ENCODE data around the gene NEK11.
A peak's percentile ranks its signal among the peaks of the same experiment; 100 is the strongest.
"Not testable (repeated sequence)": the region's sequence is repeated elsewhere in the genome, so short reads cannot be mapped to it uniquely, and the experiment has no call there.

NEK11 gene

GRCh38 chr3:131026321-131027151 is at the start of gene NEK11, which contains the start of gene ASTE1:
Gene NEK11, plus strand, starts transcription at chr3:131026877. Its CDS starts 2,832 bp downstream, at chr3:131029709.
Gene ASTE1, minus strand, starts transcription at chr3:131026825. Its CDS starts 1,519 bp downstream, at chr3:131025306.
- peak; percentile 96 for DNase-seq

DNA sequence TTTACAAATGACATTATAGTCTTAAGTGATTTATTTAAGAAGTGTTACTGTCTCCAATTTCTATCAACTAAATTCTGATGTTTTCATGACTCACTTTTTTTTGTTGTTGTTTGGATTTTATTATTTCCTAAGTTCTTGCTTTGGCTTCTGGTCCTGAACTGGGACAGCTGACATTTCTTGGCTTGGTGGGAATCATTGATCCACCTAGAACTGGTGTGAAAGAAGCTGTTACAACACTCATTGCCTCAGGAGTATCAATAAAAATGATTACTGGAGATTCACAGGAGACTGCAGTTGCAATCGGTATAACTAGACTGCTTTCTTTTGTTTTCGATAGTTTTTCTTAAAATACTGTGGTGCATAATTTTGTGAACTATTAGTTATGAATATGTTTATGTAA is 47.6 kb upstream of the NEK11 start:
- DNase-seq: no peak

DNA sequence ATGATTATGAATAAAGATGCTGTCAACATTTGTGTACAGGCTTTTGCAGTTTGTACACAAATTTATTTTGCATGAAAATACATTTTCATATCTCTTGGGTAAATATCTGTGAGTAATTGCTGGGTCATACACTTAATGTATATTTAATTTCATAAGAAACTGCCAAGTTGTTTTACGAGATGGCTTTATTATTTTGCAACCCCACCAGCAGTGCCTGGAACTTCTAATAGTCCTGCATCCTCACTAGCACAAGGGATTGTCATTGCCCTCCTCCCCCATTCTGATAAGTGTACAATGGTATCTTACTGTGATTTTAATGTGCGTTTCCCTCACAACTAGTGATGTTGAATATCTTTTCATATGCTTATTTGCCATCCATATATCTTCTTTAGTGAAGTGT is 45.2 kb upstream of the NEK11 start:
- DNase-seq: no peak

DNA sequence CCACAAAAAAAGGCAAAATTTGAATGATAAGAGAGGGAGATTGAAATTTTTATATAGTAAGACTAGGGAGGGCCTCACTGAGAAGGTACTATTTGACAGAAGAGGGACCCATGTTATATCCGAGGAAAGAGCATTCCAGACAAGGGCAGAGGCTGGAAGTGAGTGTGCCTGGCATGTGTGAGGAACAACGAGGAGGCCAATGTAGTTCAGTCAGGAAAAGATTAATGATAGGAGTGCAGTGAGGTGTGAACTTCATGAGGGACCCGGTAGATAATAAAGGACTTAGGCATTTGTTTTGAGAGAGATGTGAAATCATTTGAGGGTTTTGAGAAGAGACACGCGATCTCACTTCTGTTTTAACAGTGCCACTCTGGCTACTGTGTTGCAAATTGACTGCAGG is 36.4 kb upstream of the NEK11 start:
- no peak for DNase-seq

DNA sequence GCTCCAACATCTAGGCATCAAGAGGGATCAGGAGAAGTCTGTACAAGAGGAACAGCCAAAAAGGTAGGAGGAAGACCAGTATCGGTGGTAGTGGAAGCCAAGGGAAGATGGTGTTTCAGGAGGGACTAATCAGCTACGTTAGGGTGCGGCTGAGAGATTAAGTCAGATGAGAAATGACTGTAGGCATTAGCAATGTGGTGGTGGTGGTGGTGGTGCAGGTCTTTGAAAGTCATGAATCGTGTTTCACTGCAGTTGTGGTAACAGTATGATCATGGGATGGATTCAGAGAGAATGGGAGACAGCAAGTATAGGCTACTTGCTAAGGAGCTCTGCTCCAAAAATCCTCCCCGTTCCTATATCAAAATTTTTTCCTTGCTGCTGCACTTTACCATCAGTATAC is 35.6 kb upstream of the NEK11 start:
- DNase-seq: no peak

GRCh38 chr3:130992344-130992743 is 34.3 kb upstream of the NEK11 start:
- DNase-seq: no peak

DNA sequence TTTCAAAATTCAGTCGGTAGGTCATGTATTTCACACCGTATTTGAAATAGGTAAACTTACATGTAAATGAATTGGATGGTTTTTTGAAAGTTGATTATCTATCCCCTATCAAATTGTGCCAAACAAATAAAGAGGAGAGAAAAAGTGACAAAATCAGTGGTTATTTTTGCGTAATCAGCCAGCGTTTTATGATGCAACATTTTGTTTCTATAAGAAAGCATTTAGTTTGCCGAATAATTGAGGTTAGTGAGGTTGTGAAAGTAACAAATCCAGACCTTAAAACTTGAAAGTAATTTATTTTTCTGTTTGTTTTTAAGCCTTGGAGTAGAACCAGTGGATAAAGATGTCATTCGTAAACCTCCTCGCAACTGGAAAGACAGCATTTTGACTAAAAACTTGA is 29.4 kb upstream of the NEK11 start:
- DNase-seq: peak; percentile 69

- no peak for DNase-seq
Measured at GRCh38 chr3:131001071-131001470, 25.6 kb upstream of the NEK11 start.

DNA sequence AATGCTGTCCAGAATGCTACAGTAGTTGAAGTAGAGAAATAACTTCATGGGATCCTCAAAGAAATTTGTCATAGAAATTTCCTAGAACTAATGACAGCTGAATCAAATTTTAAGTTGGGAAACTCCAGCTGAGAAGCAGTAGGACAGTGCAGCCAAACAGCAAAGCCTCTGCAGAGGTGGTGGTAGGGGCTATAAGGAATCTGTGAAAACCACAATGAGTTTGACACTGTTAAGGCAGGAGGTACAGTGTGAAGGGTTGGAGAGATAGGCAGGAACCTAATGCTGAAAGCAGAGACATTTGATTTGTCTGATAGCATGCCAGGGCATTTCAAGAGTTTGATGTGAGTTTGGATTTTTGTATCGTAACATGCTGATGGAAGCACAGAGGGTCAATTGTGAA is 22.1 kb upstream of the NEK11 start:
- no peak for DNase-seq

DNA sequence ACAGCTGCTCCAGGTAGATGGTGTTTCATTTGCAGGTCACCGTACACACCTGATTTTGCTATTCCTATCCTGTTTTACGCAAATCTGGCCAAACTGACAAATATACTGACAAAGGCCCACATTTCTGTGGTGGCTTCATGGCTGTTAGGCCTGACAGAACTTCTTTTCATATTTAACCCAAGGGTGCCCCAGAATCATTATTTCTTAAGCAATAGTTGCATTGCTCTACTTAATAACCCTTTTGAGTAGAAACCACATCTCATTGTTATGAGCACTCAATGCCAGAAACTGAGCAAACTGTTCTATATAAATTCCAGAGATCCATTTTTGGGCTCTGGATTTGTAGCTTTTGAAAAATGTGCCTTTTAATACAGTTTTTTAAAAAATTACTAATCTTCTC is 19.4 kb upstream of the NEK11 start:
- no peak for DNase-seq

DNA sequence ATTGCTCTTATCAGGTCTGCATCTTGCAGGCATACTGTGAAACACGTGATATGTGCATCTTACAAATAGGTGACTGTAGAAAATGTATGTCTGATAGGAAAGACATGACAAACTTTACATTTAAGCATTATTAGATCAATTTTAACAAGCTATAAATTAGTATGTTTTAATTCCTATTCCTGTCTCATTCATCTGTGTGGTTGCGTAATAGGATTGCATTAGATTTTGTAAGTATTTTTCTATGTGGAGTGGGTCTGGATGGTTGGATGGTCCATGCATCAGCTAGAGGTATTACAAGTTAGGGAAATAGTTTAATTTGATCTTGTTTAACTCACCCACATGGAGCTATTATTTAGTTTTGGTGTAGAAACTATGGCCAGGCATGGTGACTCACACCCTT is 18.9 kb upstream of the NEK11 start:
- DNase-seq: no peak

- no peak for DNase-seq
Measured at GRCh38 chr3:131008326-131008725, 18.4 kb upstream of the NEK11 start.

DNA sequence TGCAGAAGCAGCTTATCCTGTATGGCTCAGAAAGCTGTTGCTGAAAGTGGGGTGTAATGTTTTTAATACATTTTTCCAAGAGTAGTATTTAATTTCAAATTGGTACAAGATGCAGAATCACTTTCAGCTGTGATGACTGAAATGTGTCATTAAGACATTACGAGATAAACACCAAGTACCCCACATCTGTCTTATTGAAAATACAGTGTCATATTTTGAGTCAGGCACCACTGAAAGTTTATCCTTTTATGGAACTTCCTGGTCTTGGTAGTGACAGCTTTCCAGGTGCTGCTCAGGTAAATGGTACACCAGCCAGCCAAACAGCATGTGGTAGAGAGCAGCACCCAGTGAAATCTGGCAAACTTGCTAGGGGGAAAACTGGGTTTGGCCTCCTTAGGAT is 17.0 kb upstream of the NEK11 start:
- no peak for DNase-seq

- no peak for DNase-seq
Measured at GRCh38 chr3:131018970-131019369, 7.7 kb upstream of the NEK11 start.

DNA sequence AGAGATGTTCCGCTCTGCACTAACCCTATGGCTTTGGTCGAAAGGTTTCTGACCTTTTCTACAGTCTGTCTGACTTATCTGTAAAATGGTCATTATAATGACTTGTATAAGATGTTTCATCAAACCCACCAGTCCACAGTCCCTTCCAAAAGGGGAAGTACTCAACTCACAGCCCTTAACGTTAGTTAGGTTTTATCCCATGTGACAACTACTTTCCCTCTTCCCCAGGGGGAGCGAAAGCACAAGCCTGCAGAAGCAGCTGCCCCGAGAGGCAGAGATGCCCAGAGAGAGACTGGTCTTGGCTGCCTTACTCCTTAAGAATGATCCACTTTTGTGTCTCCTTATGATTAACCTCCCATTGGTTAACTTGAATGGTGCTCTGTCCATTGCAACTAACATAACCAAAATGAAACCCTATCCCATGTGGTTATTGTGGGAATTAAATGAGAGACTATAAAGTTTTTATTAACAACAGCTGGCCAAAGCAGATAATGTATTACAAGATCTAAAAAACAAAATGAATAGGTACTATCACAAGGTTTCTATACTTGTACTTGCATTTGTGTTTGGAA is 6.5 kb upstream of the NEK11 start:
- peak; percentile 92 for DNase-seq

DNA sequence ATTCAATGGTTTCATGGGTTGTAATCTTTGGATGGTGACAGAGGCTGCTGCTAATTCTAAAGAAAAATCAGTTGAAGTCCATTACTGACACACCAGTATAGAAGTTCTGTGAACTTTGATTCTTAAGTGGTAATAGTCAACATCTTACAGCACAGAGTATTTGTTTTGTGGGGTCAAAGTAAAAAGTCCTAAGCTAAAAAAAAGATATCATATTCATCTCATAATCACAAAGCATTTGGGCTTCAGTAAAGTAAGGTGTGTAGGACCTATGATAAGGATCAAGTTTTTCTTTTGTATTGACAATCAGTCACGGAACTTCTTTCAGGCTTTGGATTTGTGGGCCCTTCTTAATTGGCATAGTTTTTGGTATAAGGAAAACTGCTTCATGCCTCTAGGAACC is 1.1 kb upstream of the NEK11 start:
- no peak for DNase-seq

DNA sequence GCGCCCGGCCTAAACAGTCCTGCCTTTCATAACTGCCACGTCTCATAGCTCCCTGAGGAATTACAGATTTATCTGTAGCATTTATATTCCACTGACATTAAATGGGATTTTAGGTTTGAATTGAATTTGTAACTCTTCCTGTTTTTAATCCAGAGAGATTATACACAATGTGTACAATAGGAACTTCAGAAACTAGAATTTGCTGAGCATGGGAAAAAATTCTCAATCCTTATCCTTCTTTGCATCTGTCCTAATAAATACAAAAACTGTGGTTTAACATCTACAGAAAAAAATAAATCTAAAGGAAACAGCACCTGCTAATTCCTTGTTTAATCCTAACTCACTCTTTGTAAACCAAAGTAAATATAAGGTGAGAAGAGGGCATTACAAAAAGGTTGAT is 2.2 kb downstream of the NEK11 start:
- DNase-seq: no peak

DNA sequence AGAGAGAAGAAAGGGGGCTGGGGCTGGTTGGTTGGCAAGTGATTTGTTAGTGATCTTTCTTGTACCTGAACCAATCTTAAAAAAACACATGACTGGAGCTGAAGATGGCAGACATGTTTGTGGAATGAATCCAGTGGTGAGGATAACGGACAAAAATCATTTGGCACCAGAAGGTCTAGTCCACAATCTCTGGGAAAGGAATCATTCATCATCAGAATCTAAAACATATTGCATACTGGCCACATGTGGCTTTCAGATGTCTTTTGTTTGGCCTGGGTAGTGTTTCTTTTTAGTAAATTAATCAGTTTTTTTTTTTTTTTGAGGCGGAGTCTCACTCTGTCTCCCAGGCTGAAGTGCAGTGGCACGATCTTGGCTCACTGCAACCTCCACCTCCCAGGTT is 5.0 kb downstream of the NEK11 start:
- no peak for DNase-seq

GRCh38 chr3:131033480-131034080 is 6.9 kb downstream of the NEK11 start:
- DNase-seq: peak; percentile 83

- no peak for DNase-seq
Measured at GRCh38 chr3:131036200-131036816, 9.6 kb downstream of the NEK11 start.

GRCh38 chr3:131036986-131037385 is 10.3 kb downstream of the NEK11 start:
- DNase-seq: no peak

GRCh38 chr3:131038326-131038725 is 11.6 kb downstream of the NEK11 start:
- DNase-seq: no peak

- DNase-seq: not testable (repeated sequence)
Measured at GRCh38 chr3:131042271-131042985, 15.8 kb downstream of the NEK11 start.
